Neural progenitor cell (in vitro differentiated cells): ENCODE results near the gene HNF4A. TPM values are rescaled to one million over a fixed set of nuclear protein-coding genes. Genes with fewer than 3 reads are reported as not detected.

Experiments
- DNase-seq: peaks from one replicate; pipeline ENCODE4 v3.0.0-alpha.2; 2016; ENCODE audit warnings: low spot score
- H2AFZ ChIP-seq: fragments of 200-600 bp; sonication (generic); replicated peaks from 2 replicates; pipeline ENCODE4 v1.6.1; 2016; ENCODE audit warnings: antibody characterized with exemption
- H3F3A ChIP-seq: fragments of 200-600 bp; sonication (generic); 2 replicates; pipeline ENCODE4 v1.6.1; 2016; ENCODE audit warnings: antibody characterized with exemption, low read depth
- H3K27ac ChIP-seq: fragments of 200-600 bp; sonication (generic); 2 replicates; pipeline ENCODE4 v1.5.1; 2016; ENCODE audit warnings: mild to moderate bottlenecking
- H3K27me3 ChIP-seq: fragments of 200-600 bp; sonication (generic); 2 replicates; pipeline ENCODE4 v1.6.1; 2016; ENCODE audit warnings: mild to moderate bottlenecking, moderate library complexity
- H3K36me3 ChIP-seq: fragments of 200-600 bp; sonication (generic); 2 replicates; pipeline ENCODE4 v1.5.1; 2016
- H3K4me1 ChIP-seq: fragments of 200-600 bp; sonication (generic); 2 replicates; pipeline ENCODE4 v1.6.1; 2016; ENCODE audit warnings: mixed run types
- H3K4me2 ChIP-seq: fragments of 200-600 bp; sonication (generic); 2 replicates; pipeline ENCODE4 v1.6.1; 2016
- H3K4me3 ChIP-seq: fragments of 200-600 bp; sonication (generic); 2 replicates; pipeline ENCODE4 v1.5.1; 2016
- H3K79me2 ChIP-seq: fragments of 200-600 bp; sonication (generic); 2 replicates; pipeline ENCODE4 v1.6.1; 2016; ENCODE audit warnings: low read depth
- H3K9ac ChIP-seq: fragments of 200-600 bp; sonication (generic); 2 replicates; pipeline ENCODE4 v1.6.1; 2016
- H3K9me3 ChIP-seq: fragments of 200-600 bp; sonication (generic); 2 replicates; pipeline ENCODE4 v1.5.1; 2016; ENCODE audit warnings: low read depth
- H4K20me1 ChIP-seq: fragments of 200-600 bp; sonication (generic); 2 replicates; pipeline ENCODE4 v1.6.1; 2016; ENCODE audit warnings: low read depth
- H3K27ac Mint-ChIP-seq: 3 replicates; pipeline ENCODE4 v1.8.0; 2021; ENCODE audit warnings: mixed read lengths
- H3K27me3 Mint-ChIP-seq: 2 replicates; pipeline ENCODE4 v1.8.0; 2022; ENCODE audit warnings: low read depth, mild to moderate bottlenecking, inconsistent platforms, moderate library complexity, mixed read lengths; ENCODE audit not compliant: insufficient read depth
- H3K36me3 Mint-ChIP-seq: 3 replicates; pipeline ENCODE4 v1.8.0; 2021; ENCODE audit warnings: mixed read lengths
- H3K4me1 Mint-ChIP-seq: 3 replicates; pipeline ENCODE4 v1.8.0; 2021; ENCODE audit warnings: mixed read lengths
- H3K4me3 Mint-ChIP-seq: 3 replicates; pipeline ENCODE4 v1.8.0; 2021; ENCODE audit warnings: mild to moderate bottlenecking, moderate library complexity, mixed read lengths
- H3K9me3 Mint-ChIP-seq: 3 replicates; pipeline ENCODE4 v1.8.0; 2020; ENCODE audit warnings: mixed read lengths
- CTCF ChIP-seq: fragments of 200-600 bp; sonication (generic); IDR thresholded peaks from 2 replicates; pipeline ENCODE4 v1.5.1; 2017; ENCODE audit warnings: antibody characterized with exemption, mild to moderate bottlenecking
- EZH2 ChIP-seq: fragments of 200-600 bp; sonication (generic); IDR thresholded peaks from 2 replicates; pipeline ENCODE4 v1.6.1; 2017; ENCODE audit warnings: antibody characterized with exemption, mild to moderate bottlenecking, moderate library complexity
- EZH2phosphoT487 ChIP-seq: fragments of 200-600 bp; sonication (generic); IDR thresholded peaks from 2 replicates; pipeline ENCODE4 v1.6.1; 2017; ENCODE audit warnings: antibody characterized with exemption
- total RNA-seq: library from RNA; depleted of rRNA; stranded (reverse); fragments of >200 nt; gene quantifications from 2 replicates; pipeline ENCODE4 v1.2.3, GENCODE V29; 2015; ENCODE audit warnings: low replicate concordance

HNF4A gene
- total RNA-seq, 1 donor from 2014 or later: 1.6 TPM

GRCh38 chr20:44342248-44342647 lies 13.3 kb upstream of the HNF4A start:
- H3K4me3 ChIP-seq: no peak overlapping the region
- peak overlapping the region; percentile 35 for H3K27ac Mint-ChIP-seq
- peaks cover 8% of the 10 kb centered on the region for H3K4me1 Mint-ChIP-seq

DNA sequence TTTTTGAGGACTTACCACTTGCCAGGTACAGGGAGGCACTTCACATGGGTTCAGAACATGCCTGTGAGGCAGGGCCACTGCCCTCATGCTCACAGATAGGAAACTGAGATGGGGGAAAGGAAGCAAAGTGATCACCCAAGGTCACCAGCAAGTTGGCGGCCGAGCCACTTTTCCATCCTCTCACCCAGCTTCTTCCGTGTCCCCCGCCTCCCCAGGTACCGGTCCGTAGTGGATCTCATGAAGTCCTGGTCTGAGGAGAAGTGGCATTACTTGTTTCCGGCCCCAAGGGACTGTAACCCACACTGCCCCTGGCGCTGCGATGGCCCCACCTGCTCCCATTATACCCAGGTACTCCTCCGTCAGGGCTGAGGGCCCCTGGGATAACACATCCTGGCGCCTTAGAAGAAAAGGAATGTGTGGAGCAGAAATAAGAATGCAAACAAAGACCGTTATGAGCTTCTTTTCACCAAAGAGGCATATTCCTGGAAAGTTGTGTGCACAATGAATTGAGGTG lies 12.3 kb upstream of the HNF4A start:
- Histone ChIP-seq H3K4me2 (no peak overlapping the region), H3K79me2 (no peaks in the 10 kb centered on the region), H3K4me3 (no peak overlapping the region), H3K4me1 (no peaks in the 10 kb centered on the region), H2AFZ (no peak overlapping the region), H3K9me3 (no peaks in the 10 kb centered on the region), H3F3A (no peaks in the 10 kb centered on the region), H3K27me3 (no peaks in the 10 kb centered on the region), H3K9ac (no peak overlapping the region), H4K20me1 (no peaks in the 10 kb centered on the region), H3K27ac (no peak overlapping the region), H3K36me3 (no peaks in the 10 kb centered on the region)
- Mint-ChIP-seq H3K9me3 (no peaks in the 10 kb centered on the region), H3K27me3 (peaks cover 8% of the 10 kb centered on the region), H3K36me3 (no peaks in the 10 kb centered on the region), H3K4me1 (peaks cover 8% of the 10 kb centered on the region), H3K4me3 (no peak overlapping the region), H3K27ac (no peak overlapping the region)
- no peak for DNase-seq
- TF ChIP-seq EZH2 (no peak), EZH2phosphoT487 (no peak), CTCF (no peak)

More at GRCh38 chr20:44342248-44342647, 13.3 kb upstream of the HNF4A start:
- Histone ChIP-seq H3K36me3 (no peaks in the 10 kb centered on the region), H3K9ac (no peak overlapping the region), H3K9me3 (no peaks in the 10 kb centered on the region), H3F3A (no peaks in the 10 kb centered on the region), H3K27ac (no peak overlapping the region), H3K79me2 (no peaks in the 10 kb centered on the region), H2AFZ (peak overlapping the region; percentile 47), H3K4me2 (no peak overlapping the region), H4K20me1 (no peaks in the 10 kb centered on the region), H3K4me1 (no peaks in the 10 kb centered on the region), H3K27me3 (no peaks in the 10 kb centered on the region)
- no peaks in the 10 kb centered on the region for H3K9me3 Mint-ChIP-seq
- peaks cover 8% of the 10 kb centered on the region for H3K27me3 Mint-ChIP-seq
- H3K4me3 Mint-ChIP-seq: no peak overlapping the region
- TF ChIP-seq EZH2phosphoT487: no peak
- no peak for TF ChIP-seq EZH2
- no peak for TF ChIP-seq CTCF
- no peaks in the 10 kb centered on the region for H3K36me3 Mint-ChIP-seq
- DNase-seq: no peak

- no peak overlapping the region for H3K27ac ChIP-seq
- H3K4me1 ChIP-seq: no peaks in the 10 kb centered on the region
- H3K4me2 ChIP-seq: no peak overlapping the region
- no peaks in the 10 kb centered on the region for H3F3A ChIP-seq
- Mint-ChIP-seq H3K27me3 (peaks cover 8% of the 10 kb centered on the region), H3K36me3 (no peaks in the 10 kb centered on the region), H3K4me1 (peaks cover 8% of the 10 kb centered on the region), H3K9me3 (no peaks in the 10 kb centered on the region), H3K4me3 (no peak overlapping the region), H3K27ac (no peak overlapping the region)
- TF ChIP-seq EZH2phosphoT487 (no peak), EZH2 (no peak), CTCF (no peak)
- H2AFZ ChIP-seq: no peak overlapping the region
- no peak overlapping the region for H3K9ac ChIP-seq
- no peaks in the 10 kb centered on the region for H3K9me3 ChIP-seq
- H3K4me3 ChIP-seq: no peak overlapping the region
- H3K36me3 ChIP-seq: no peaks in the 10 kb centered on the region
- H3K27me3 ChIP-seq: no peaks in the 10 kb centered on the region
- no peak for DNase-seq
- no peaks in the 10 kb centered on the region for H4K20me1 ChIP-seq
- H3K79me2 ChIP-seq: no peaks in the 10 kb centered on the region
Observed at GRCh38 chr20:44344723-44345122, 10.8 kb upstream of the HNF4A start.
